Gastroesophageal sphincter (tissue), 4 donors: ENCODE results near the gene GUCA1A. TPM values are rescaled to one million over a fixed set of nuclear protein-coding genes. Genes with fewer than 3 reads are reported as not detected.
"Not testable (repeated sequence)": the region's sequence is repeated elsewhere in the genome, so short reads cannot be mapped to it uniquely, and the experiment has no call there.

Experiments
- ATAC-seq: fragments of 150-250 bp; one replicate; pipeline ENCODE4 v1.9.1; 2016; ENCODE audit warnings: mild to moderate bottlenecking, moderate library complexity
- H3K27ac ChIP-seq, 4 donors: fragments of 200-600 bp; sonication (generic) in 3 of 4; 1 replicate in 3 of 4; 2 replicates in 1 of 4; pipeline ENCODE4 v1.5.1; 2016 to 2019
- H3K27me3 ChIP-seq: fragments of 200-600 bp; sonication (generic); one replicate; pipeline ENCODE4 v1.5.1; 2019
- H3K36me3 ChIP-seq, 2 donors: fragments of 200-600 bp; sonication (generic); one replicate each; pipeline ENCODE4 v1.5.1; 2019; ENCODE audit warnings: control low read depth in 1 of 2
- H3K4me1 ChIP-seq, 3 donors: fragments of 200-600 bp; sonication (generic); 1 replicate in 2 of 3; 2 replicates in 1 of 3; pipeline ENCODE4 v1.5.1; 2016 to 2019; ENCODE audit warnings: control low read depth in 2 of 3
- H3K4me3 ChIP-seq, 2 donors: fragments of 200-600 bp; sonication (generic); one replicate each; pipeline ENCODE4 v1.5.1; 2019; ENCODE audit warnings: mild to moderate bottlenecking in 1 of 2, moderate library complexity in 1 of 2
- H3K9me3 ChIP-seq, 3 donors: fragments of 200-600 bp; sonication (generic); one replicate each; pipeline ENCODE4 v1.5.1; 2017 to 2019; ENCODE audit warnings: control low read depth in 2 of 3
- EP300 ChIP-seq: sonication (generic); formaldehyde crosslinking; IDR thresholded peaks from one replicate; pipeline ENCODE4 v1.6.1; 2017; ENCODE audit warnings: antibody characterized with exemption, mild to moderate bottlenecking
- POLR2A ChIP-seq, 2 donors: fragments of 450-650 bp; IDR thresholded peaks; one replicate each; pipeline ENCODE4 v1.6.1; 2017; ENCODE audit warnings: antibody characterized with exemption in 2 of 2, mild to moderate bottlenecking in 2 of 2, moderate library complexity in 1 of 2
- POLR2AphosphoS5 ChIP-seq: sonication (generic); formaldehyde crosslinking; IDR thresholded peaks from one replicate; pipeline ENCODE4 v1.6.1; 2017; ENCODE audit warnings: antibody characterized with exemption
- WGBS, 2 donors: methylation state at CpG; one replicate each; pipeline ENCODE4 v1.1.5; 2018; ENCODE audit warnings: low coverage in 1 of 2; 5-methylcytosine and 5-hydroxymethylcytosine counted together
- total RNA-seq, 4 donors: library from RNA; depleted of rRNA; stranded (reverse); fragments of >200 nt; gene quantifications; one replicate each; pipeline ENCODE4 v1.1.0, GENCODE V29; 2016
- TF ChIP-seq, protein P1 (sequence below), 4 experiments: fragments of 200-600 bp in 2 of 4; fragments of 450-650 bp in 2 of 4; sonication (generic) in 1 of 4; IDR thresholded peaks; one replicate each; pipeline ENCODE4 v1.5.1; 2017 to 2019; ENCODE audit warnings: antibody characterized with exemption in 4 of 4, mild to moderate bottlenecking in 2 of 4, moderate library complexity in 2 of 4

The GUCA1A gene
- total RNA-seq, 4 donors from 2014 or later = 0.46 TPM; not detected in 3

DNA sequence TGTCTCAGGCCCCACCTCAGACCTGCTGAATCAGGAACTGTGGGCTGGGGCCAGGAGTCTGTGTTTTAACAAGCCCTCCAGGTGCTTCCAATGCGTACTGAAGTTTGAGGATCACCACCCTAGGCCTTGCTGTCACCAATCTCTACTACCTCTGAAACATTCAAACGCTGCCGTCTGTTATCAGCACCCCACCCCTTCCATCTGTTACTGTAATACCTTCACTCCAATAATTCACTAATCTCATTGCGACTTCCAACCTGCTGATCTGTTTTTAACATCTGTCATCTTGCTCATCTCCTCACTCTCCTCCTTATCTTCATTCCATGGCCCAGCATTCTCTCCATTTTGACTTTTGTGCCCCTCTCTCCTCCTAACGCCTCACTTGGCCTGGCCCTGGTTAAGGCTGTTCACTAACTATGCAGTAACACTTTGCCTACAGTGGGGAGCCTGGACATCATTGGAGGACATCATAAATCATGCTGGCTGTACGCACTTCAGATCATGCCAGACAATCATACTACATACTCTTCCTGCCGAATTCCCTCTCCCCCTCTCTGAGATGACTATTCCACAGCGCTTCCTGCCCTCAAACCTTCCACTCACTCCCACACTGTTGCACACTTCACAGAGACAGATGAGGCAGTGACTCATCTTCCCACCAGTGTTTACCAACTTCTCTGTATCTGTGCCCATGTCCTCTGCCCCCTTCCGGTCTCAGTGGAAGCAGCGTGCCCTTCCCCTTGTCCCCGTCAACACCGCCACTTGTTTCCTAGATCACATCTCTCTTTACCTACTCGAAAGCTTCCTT lies 24.6 kb downstream of the GUCA1A start:
- no peak for TF ChIP-seq POLR2AphosphoS5
- no peak for TF ChIP-seq POLR2A (IDR thresholded peaks at IDR 0.05)
- TF ChIP-seq, protein P1, sequence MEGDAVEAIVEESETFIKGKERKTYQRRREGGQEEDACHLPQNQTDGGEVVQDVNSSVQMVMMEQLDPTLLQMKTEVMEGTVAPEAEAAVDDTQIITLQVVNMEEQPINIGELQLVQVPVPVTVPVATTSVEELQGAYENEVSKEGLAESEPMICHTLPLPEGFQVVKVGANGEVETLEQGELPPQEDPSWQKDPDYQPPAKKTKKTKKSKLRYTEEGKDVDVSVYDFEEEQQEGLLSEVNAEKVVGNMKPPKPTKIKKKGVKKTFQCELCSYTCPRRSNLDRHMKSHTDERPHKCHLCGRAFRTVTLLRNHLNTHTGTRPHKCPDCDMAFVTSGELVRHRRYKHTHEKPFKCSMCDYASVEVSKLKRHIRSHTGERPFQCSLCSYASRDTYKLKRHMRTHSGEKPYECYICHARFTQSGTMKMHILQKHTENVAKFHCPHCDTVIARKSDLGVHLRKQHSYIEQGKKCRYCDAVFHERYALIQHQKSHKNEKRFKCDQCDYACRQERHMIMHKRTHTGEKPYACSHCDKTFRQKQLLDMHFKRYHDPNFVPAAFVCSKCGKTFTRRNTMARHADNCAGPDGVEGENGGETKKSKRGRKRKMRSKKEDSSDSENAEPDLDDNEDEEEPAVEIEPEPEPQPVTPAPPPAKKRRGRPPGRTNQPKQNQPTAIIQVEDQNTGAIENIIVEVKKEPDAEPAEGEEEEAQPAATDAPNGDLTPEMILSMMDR (IDR thresholded peaks at IDR 0.05) = no peak
- TF ChIP-seq EP300 = no peak
- H3K4me1 ChIP-seq = peaks cover 0 to 20% (median 4%) of the 10 kb centered on the region in 3 donors
- H3K4me3 ChIP-seq = no peak overlapping the region
- no peaks in the 10 kb centered on the region for H3K9me3 ChIP-seq
- no peaks in the 10 kb centered on the region for H3K27me3 ChIP-seq
- H3K27ac ChIP-seq = no peak overlapping the region
- 62 to 64% methylated on average over 12 to 13 of the region's 13 CpGs for WGBS, 2 donors
- H3K36me3 ChIP-seq = peaks cover 0 to 11% of the 10 kb centered on the region in 2 donors
- no peak for ATAC-seq

DNA sequence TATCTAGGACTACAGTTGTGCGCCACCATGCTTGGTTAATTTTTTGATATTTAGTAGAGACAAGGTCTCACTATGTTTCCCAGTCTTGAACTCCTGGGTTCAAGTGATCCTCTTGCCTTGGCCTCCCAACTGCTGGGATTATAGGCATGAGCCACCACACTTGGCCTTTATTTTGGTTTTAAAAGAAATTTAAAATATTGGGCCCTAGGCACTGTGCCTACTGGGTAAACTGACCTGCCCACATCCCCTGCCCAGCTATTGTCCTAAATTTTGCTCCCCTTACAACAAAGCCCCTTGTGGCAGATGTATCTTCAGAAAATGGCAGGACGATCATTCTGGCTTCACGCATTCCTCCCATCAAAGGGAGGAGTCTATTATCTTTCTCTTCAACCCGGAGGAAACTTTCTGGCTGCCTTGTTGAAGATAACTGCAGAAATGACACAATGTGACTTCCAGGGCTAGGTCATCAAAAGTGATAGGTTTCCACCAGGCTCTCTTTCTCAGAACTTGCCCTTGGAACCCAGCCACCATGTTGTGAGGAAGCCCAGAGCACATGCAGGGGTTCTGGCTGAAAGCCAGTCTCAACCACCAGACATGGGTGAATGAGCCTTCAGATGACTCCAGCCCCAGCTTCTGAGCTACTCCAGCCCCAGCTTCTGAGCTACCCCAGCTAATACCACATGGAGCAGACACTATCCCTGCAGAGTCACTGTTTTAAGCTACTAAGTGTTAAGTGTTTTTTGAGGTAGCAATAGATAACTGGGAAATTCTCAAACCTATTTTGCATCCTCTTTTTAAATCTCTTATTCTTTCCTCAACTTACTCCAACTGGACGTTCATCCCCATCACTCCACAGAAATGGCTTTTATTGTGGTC lies 26.2 kb downstream of the GUCA1A start:
- Histone ChIP-seq H3K4me3 (no peak overlapping the region), H3K27ac (peak overlapping the region in 1 of 4 donors; percentile 51), H3K36me3 (peaks cover 0 to 26% of the 10 kb centered on the region in 2 donors), H3K27me3 (no peaks in the 10 kb centered on the region), H3K4me1 (peaks cover 0 to 20% (median 4%) of the 10 kb centered on the region in 3 donors), H3K9me3 (no peaks in the 10 kb centered on the region)
- ATAC-seq = no peak
- 73 to 78% methylated on average over 4 to 5 of the region's 5 CpGs for WGBS, 2 donors
- TF ChIP-seq EP300 (no peak), POLR2AphosphoS5 (no peak)
- TF ChIP-seq, protein P1 (IDR thresholded peaks at IDR 0.05) = no peak

DNA sequence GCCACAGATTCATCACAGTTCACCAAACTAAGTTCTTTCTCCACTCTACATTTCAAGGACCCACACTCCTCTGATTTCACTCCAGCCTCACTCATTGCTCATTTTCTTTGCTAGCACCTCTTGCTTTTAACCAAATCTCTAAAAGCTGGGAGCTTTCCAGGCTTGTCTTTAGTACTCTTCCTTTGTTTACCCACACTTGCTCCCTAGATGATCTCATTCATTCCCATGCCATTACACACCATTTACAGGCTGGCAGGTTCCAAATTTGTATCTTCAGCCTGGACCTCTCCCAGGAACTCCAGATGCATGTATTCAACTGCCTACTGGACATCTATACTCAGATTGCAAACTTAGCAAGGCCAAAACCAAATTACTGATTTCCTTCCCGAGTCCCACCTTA lies 26.9 kb downstream of the GUCA1A start:
- Histone ChIP-seq H3K4me1 (peaks cover 0 to 20% (median 4%) of the 10 kb centered on the region in 3 donors), H3K27me3 (no peaks in the 10 kb centered on the region), H3K36me3 (peaks cover 0 to 33% of the 10 kb centered on the region in 2 donors), H3K9me3 (no peaks in the 10 kb centered on the region), H3K4me3 (no peak overlapping the region), H3K27ac (peak overlapping the region in 2 of 4 donors; percentile 51 to 69)
- peak; percentile 73 for ATAC-seq
- WGBS, 2 donors = 22 to 31% methylated on average over 1 of the region's 1 CpG
- TF ChIP-seq POLR2A (IDR thresholded peaks at IDR 0.05) = no peak
- TF ChIP-seq POLR2AphosphoS5 = peak; percentile 66
- no peak for TF ChIP-seq EP300
- TF ChIP-seq, protein P1 (IDR thresholded peaks at IDR 0.05) = no peak

DNA sequence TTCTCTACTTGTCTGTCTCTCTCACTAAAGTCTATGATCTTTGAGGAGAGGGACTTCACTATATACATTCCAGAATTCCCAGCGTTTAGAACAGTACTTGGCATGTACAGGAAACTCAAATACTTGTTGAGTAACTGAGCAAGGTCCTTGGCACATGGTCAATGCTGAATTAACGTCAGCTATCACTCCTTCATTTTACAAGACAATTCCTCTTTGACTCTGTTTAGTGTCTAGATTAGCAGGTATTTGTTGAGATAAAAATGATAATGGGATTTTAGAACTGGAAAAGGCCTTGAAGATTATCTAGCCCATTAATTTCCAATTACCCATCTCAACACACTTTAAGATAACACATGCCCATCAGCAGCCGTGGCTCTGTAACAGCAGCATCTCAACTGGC lies 28.2 kb downstream of the GUCA1A start:
- peak overlapping the region in 1 of 4 donors; percentile 34 for H3K27ac ChIP-seq
- 33 to 55% methylated on average over 3 of the region's 3 CpGs for WGBS, 2 donors
- no peaks in the 10 kb centered on the region for H3K9me3 ChIP-seq
- TF ChIP-seq POLR2AphosphoS5 (no peak), EP300 (no peak), POLR2A (IDR thresholded peaks at IDR 0.05) (no peak)
- TF ChIP-seq, protein P1 (IDR thresholded peaks at IDR 0.05) = no peak
- H3K36me3 ChIP-seq = peaks cover 0 to 47% of the 10 kb centered on the region in 2 donors
- no peak for ATAC-seq
- no peaks in the 10 kb centered on the region for H3K27me3 ChIP-seq
- H3K4me1 ChIP-seq = peaks cover 0 to 20% (median 4%) of the 10 kb centered on the region in 3 donors
- no peak overlapping the region for H3K4me3 ChIP-seq

DNA sequence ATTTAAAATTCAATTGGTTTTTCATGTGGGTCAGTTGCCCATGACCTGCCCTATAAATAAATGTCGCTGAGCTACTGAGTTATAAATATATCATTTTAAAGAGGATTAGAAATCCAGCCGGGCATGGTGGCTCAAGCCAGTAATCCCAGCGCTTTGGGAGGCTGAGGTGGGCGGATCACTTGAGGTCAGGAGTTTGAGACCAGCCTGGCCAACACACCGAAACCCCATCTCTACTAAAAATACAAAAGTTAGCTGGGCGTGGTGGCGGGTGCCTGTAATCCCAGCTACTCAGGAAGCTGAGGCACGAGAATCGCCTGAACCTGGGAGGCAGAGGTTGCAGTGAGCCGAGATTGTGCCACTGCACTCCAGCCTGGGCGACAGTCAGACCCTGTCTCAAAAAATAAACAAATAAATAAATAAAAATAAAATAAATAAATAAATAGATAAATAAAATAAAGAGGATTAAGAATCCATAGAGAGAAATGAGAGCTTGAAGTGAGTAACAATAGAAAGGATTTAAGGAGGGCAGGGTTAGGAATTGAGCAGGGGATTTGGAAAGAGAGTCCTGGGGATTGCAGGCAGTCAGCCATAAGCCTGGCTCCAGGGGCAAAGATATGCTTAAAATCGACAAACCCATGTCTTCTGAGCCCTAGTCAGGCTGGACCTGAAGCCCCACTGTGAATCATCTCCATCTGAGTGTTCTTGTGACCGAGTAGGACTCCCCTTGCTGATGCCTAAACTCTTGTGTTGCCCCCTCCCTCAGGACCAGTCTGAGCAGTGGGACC lies 29.2 kb downstream of the GUCA1A start:
- not testable (repeated sequence) for H3K27me3 ChIP-seq, H3K4me3 ChIP-seq, H3K9me3 ChIP-seq, H3K27ac ChIP-seq, ATAC-seq
- WGBS, 2 donors = 80 to 81% methylated on average over 5 to 12 of the region's 13 CpGs
- peaks cover 0 to 56% of the 10 kb centered on the region in 2 donors for H3K36me3 ChIP-seq
- peaks cover 0 to 20% (median 4%) of the 10 kb centered on the region in 3 donors for H3K4me1 ChIP-seq
